AG04449 (cell line): ENCODE data around the gene C1QTNF12.

ENCODE experiments used
- CTCF ChIA-PET: fragments of 350-600 bp; formaldehyde crosslinking; extraction: SDS; loops from one replicate; lab custom pipeline; 2021; ENCODE audit warnings: antibody characterized with exemption; lab: Yijun Ruan, JAX
- POLR2A ChIA-PET: fragments of 400-600, 350-600 bp; formaldehyde crosslinking; extraction: SDS; loops from one replicate; lab custom pipeline; 2020; ENCODE audit warnings: antibody characterized with exemption, inconsistent platforms; lab: Yijun Ruan, JAX
- DNase-seq: peaks from one replicate; pipeline ENCODE4 v3.0.0-alpha.2; 2010; ENCODE audit warnings: low read depth, low spot score
- H3K4me3 ChIP-seq: 2 replicates; pipeline ENCODE4 v1.5.1; 2011; ENCODE audit warnings: low read depth, mild to moderate bottlenecking, control low read depth, low read length
- TF ChIP-seq, protein P1 (sequence below): IDR thresholded peaks from one replicate; pipeline ENCODE4 v1.5.1; 2011; ENCODE audit warnings: mild to moderate bottlenecking, moderate library complexity, low read length, control low read depth, inconsistent platforms; ENCODE audit not compliant: insufficient read depth; ENCODE audit errors: missing control alignments

Gene C1QTNF12

DNA sequence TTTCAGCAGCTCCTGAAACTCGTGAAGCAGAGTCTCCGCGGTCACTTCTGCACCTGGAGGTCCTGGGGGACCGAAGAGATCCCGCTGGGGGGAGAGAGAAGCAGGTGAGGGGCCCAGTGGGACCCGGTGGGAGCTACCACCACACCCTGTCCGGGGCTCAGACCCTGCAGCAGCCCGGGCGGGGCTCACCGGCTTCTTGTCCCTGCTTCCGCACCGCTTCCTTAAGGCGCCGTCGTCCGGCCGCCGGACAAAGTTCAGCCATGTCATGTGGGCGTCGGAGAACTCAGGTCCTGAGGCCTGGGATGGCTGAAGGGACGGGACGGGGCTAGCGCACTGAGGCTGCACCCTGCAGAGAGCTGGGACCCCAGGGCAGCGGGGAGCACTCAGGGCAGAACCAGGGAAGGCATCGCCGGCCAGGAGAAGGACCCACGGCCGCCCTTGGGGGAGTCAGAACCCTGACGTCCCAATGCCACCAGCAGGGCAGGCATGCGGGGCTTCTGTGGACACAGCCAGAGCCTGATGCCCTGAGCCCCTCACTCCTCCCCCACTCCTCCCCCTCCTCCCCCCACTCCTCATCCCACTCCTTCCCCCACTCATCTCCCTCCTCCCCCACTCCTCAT is 2.2 kb downstream of the C1QTNF12 start:
- ChIA-PET CTCF (interaction anchor here (1.4 kb wide), 1 partner anchor 123 kb away, joined by 5 read pairs; no protein-coding TSS in a partner anchor), POLR2A (no interaction called here)
- no peak for DNase-seq
- no peak overlapping the region for H3K4me3 ChIP-seq
- TF ChIP-seq, protein P1, sequence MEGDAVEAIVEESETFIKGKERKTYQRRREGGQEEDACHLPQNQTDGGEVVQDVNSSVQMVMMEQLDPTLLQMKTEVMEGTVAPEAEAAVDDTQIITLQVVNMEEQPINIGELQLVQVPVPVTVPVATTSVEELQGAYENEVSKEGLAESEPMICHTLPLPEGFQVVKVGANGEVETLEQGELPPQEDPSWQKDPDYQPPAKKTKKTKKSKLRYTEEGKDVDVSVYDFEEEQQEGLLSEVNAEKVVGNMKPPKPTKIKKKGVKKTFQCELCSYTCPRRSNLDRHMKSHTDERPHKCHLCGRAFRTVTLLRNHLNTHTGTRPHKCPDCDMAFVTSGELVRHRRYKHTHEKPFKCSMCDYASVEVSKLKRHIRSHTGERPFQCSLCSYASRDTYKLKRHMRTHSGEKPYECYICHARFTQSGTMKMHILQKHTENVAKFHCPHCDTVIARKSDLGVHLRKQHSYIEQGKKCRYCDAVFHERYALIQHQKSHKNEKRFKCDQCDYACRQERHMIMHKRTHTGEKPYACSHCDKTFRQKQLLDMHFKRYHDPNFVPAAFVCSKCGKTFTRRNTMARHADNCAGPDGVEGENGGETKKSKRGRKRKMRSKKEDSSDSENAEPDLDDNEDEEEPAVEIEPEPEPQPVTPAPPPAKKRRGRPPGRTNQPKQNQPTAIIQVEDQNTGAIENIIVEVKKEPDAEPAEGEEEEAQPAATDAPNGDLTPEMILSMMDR = no peak

DNA sequence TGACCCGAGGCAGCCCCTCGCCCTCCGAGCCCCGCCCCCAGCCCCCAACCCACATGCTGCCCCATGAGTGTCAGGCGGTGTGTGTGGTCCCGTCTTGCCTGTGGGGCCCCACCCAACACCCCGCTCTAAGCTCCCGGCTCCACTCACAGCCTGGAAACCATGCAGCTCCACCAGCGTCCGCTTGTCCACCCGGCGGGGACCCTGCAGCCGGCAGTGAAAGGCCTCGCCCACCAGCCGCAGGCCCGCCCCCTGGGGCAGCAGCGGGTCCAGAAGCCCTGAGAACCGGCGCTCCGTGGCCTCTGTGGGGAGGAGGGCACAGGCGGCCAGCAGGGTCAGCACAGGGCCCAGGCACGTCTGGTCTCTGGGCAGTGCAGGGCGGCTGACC is 2.7 kb downstream of the C1QTNF12 start:
- CTCF ChIA-PET = interaction anchor here (1.4 kb wide), 1 partner anchor 122 kb away, joined by 5 read pairs; no protein-coding TSS in a partner anchor
- no peak for DNase-seq
- POLR2A ChIA-PET = no interaction called here
- TF ChIP-seq, protein P1 = no peak
- no peak overlapping the region for H3K4me3 ChIP-seq

- ChIA-PET CTCF (interaction anchor here (1.4 kb wide), 1 partner anchor 122 kb away, joined by 5 read pairs; no protein-coding TSS in a partner anchor), POLR2A (no interaction called here)
- TF ChIP-seq, protein P1 = no peak
- H3K4me3 ChIP-seq = no peak overlapping the region
- no peak for DNase-seq
These were observed 3.3 kb downstream of the C1QTNF12 start for GRCh38 chr1:1243266-1243660.

- ChIA-PET CTCF (interaction anchor here (1.1 kb wide), 1 partner anchor 120 kb away, joined by 5 read pairs; no protein-coding TSS in a partner anchor), POLR2A (no interaction called here)
- no peak for DNase-seq
- H3K4me3 ChIP-seq = no peak overlapping the region
- TF ChIP-seq, protein P1 = no peak
These were observed 3.9 kb downstream of the C1QTNF12 start for GRCh38 chr1:1242461-1243265.

DNA sequence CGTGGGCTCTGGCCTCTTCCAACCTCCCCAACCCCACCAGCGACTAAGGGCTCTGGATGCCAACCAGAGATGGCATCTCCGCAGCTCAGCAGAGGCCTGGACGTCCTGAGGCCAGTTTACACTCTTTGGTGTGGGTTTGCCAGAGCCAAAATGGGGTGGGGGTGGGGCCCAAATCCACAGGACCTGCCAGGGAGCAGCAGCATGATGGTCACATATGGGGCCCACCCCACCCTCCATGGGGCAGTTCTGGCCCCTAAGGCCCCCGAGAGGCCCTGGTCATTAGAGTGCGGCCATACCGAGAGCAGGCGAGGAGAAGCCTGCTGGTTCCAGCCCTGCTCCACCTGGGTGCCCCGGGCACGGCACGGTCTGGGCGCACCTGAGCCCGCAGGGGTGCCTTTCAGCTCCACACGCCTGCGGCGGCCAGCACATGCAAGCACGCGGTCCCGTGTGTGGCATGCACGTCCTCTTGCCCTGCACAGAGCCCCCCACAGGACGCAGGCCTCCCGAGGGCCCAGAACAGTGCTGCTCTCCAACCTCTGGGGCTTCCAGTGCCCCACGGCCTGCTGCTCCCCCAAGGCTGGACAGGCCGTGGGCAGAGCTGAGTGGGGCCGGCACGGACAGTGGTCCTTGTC is 4.8 kb downstream of the C1QTNF12 start:
- ChIA-PET POLR2A (interaction anchor here (0.6 kb wide), 3 partner anchors 11 to 95 kb away, joined by 3 to 5 read pairs (median 4); no protein-coding TSS in a partner anchor), CTCF (interaction anchor here (0.6 to 1.1 kb wide), 2 partner anchors 9 to 119 kb away, joined by 3 to 5 read pairs; no protein-coding TSS in a partner anchor)
- TF ChIP-seq, protein P1 = no peak

More for the DNA sequence above, 4.8 kb downstream of the C1QTNF12 start:
- H3K4me3 ChIP-seq = no peak overlapping the region
- no peak for DNase-seq
